Endothelial cell of umbilical vein (primary cell): ENCODE results near the gene MAGEH1. TPM values are rescaled to one million over a fixed set of nuclear protein-coding genes. Genes with fewer than 3 reads are reported as not detected.
A peak's percentile ranks its signal among the peaks of the same experiment; 100 is the strongest.

Experiments used
- BruUV-seq: library from RNA; stranded (reverse); fragments of 400-500 nt; replicated peaks from 2 replicates; lab custom pipeline; 2021; lab: Mats Ljungman, UMichigan
- CTCF ChIA-PET: fragments of 300-600, 350-600 bp; sonication (Branson Sonifier 250); formaldehyde crosslinking; loops from one replicate; lab custom pipeline; 2021; ENCODE audit warnings: antibody characterized with exemption, inconsistent platforms; lab: Charles Lee
- POLR2A ChIA-PET: fragments of 300-600, 350-600 bp; sonication (Branson Sonifier 250); formaldehyde crosslinking; loops from one replicate; lab custom pipeline; 2021; ENCODE audit warnings: antibody characterized with exemption, inconsistent platforms; lab: Charles Lee
- DNase-seq: peaks from one replicate; pipeline ENCODE4 v3.0.0-alpha.2; 2011; ENCODE audit warnings: low read depth, low spot score
- FAIRE-seq: peaks from 2 replicates; lab custom pipeline; 2011; peaks lifted over from hg19 to GRCh38; lab: Jason Lieb, UNC
- H2AFZ ChIP-seq: 2 replicates; pipeline ENCODE4 v1.6.0; 2012; ENCODE audit warnings: low read depth, low read length, control low read depth, inconsistent platforms
- H3K27ac ChIP-seq: 2 replicates; pipeline ENCODE4 v1.5.1; 2011; ENCODE audit warnings: low read depth, mild to moderate bottlenecking, control low read depth, low read length, moderate library complexity; ENCODE audit not compliant: insufficient read depth
- H3K27me3 ChIP-seq, 2 experiments: 2 replicates each; pipeline versions ENCODE4 v1.6.0 to v1.6.1; 2011; ENCODE audit warnings: low read length in 2 of 2, mixed read lengths in 1 of 2; ENCODE audit not compliant: control insufficient read depth in 2 of 2, insufficient read depth in 2 of 2
- H3K36me3 ChIP-seq, 2 experiments: 2 replicates in 1 of 2; 3 replicates in 1 of 2; pipeline ENCODE4 v1.5.1; 2011; ENCODE audit warnings: low read length in 2 of 2, mild to moderate bottlenecking in 1 of 2, moderate library complexity in 1 of 2; ENCODE audit not compliant: control insufficient read depth in 2 of 2, insufficient read depth in 2 of 2; ENCODE audit errors: extremely low read depth in 1 of 2
- H3K4me1 ChIP-seq: 3 replicates; pipeline ENCODE4 v1.5.1; 2011; ENCODE audit warnings: mild to moderate bottlenecking, low read length; ENCODE audit not compliant: control insufficient read depth, insufficient read depth; ENCODE audit errors: extremely low read depth
- H3K4me2 ChIP-seq: 2 replicates; pipeline ENCODE4 v1.6.1; 2011; ENCODE audit warnings: low read length, control low read depth, mixed read lengths; ENCODE audit not compliant: insufficient read depth
- H3K4me3 ChIP-seq, 3 experiments: fragments of 200-600 bp in 1 of 3; sonication (generic), shearing (Covaris generic) in 1 of 3; replicated peaks in 1 of 3; 2 replicates each; pipeline ENCODE4 v1.5.1; 2011 to 2016; ENCODE audit warnings: control low read depth in 3 of 3, low read length in 3 of 3, mild to moderate bottlenecking in 2 of 3, inconsistent platforms in 1 of 3, low read depth in 1 of 3, moderate library complexity in 1 of 3; ENCODE audit not compliant: insufficient read depth in 1 of 3
- H3K79me2 ChIP-seq: 2 replicates; pipeline ENCODE4 v1.6.0; 2012; ENCODE audit warnings: low read length, inconsistent platforms; ENCODE audit not compliant: control insufficient read depth, insufficient read depth
- H3K9ac ChIP-seq: replicated peaks from 2 replicates; pipeline ENCODE3; 2011; ENCODE audit warnings: low read length, control low read depth; ENCODE audit not compliant: insufficient read depth; ENCODE audit errors: extremely low read depth
- H3K9me1 ChIP-seq: replicated peaks from 3 replicates; pipeline ENCODE4 v1.6.0; 2011; ENCODE audit warnings: mild to moderate bottlenecking, low read length; ENCODE audit not compliant: control insufficient read depth, insufficient read depth; ENCODE audit errors: extremely low read depth
- H3K9me3 ChIP-seq: replicated peaks from 2 replicates; pipeline ENCODE4 v1.5.1; 2012; ENCODE audit warnings: low read length, inconsistent platforms; ENCODE audit not compliant: control insufficient read depth, insufficient read depth
- H4K20me1 ChIP-seq: replicated peaks from 2 replicates; pipeline ENCODE3; 2011; ENCODE audit warnings: mild to moderate bottlenecking, low read length; ENCODE audit not compliant: control insufficient read depth, insufficient read depth; ENCODE audit errors: extremely low read depth
- GATA2 ChIP-seq: IDR thresholded peaks from 2 replicates; pipeline ENCODE4 v1.7.0; 2011; ENCODE audit warnings: low read depth, mild to moderate bottlenecking, moderate library complexity, mixed read lengths, low read length; ENCODE audit not compliant: insufficient read length, insufficient read depth
- MYC ChIP-seq: IDR thresholded peaks from one replicate; pipeline ENCODE4 v1.6.1; 2011; ENCODE audit warnings: mild to moderate bottlenecking, low read depth, low read length
- POLR2A ChIP-seq: IDR thresholded peaks from 2 replicates; pipeline ENCODE4 v1.6.1; 2012; ENCODE audit warnings: low read depth, mild to moderate bottlenecking, control low read depth, low read length
- POLR2AphosphoS5 ChIP-seq: IDR thresholded peaks from 2 replicates; pipeline ENCODE4 v1.6.1; 2012; ENCODE audit warnings: low read depth, mild to moderate bottlenecking, control low read depth, low read length, moderate library complexity; ENCODE audit not compliant: insufficient read depth
- dilution Hi-C: fragments of 300-500 bp; cut with MboI; formaldehyde crosslinking; loops from one replicate; pipeline ENCODE4 v1.15.0; 2019; ENCODE audit warnings: low sequenced_read_pairs; ENCODE audit not compliant: extremely low pct_ligation_motif_present
- intact Hi-C: fragments of 100-400 bp; cut with micrococcal nuclease; formaldehyde crosslinking; loops from one replicate; pipeline ENCODE4 v1.10.0; 2022
- polyA plus RNA-seq, 4 experiments: library from polyadenylated mRNA; depleted of rRNA in 3 of 4; stranded (reverse) in 3 of 4; unstranded in 1 of 4; fragments of >200 nt; gene quantifications; 2 replicates each; pipeline versions ENCODE4 v1.2.1 to v1.2.3, GENCODE V29; 2011 to 2012; ENCODE audit warnings: missing spikeins in 1 of 4
- total RNA-seq: library from RNA; stranded (reverse); gene quantifications from 2 replicates; pipeline ENCODE4 v1.2.3, GENCODE V29; 2021

MAGEH1 gene
- total and polyA plus RNA-seq, 2 donors (not counting 3 experiments of a cell fraction or from before 2014, with no cell fraction given), result 15.1 to 32.2 TPM

GRCh38 chrX:55451141-55451540, 786 bp upstream of the MAGEH1 start:
- no TSS peak for BruUV-seq
- no peak for TF ChIP-seq GATA2
- no peak for TF ChIP-seq POLR2AphosphoS5
- Histone ChIP-seq H3K9ac (no peak overlapping the region), H3K36me3 (no peaks in the 10 kb centered on the region), H3K9me3 (no peaks in the 10 kb centered on the region), H2AFZ (no peak overlapping the region), H3K4me3 (peak overlapping the region in 1 of 3 experiments; percentile 61), H3K4me2 (no peak overlapping the region), H3K79me2 (no peaks in the 10 kb centered on the region), H3K4me1 (peaks cover 5% of the 10 kb centered on the region), H3K9me1 (no peaks in the 10 kb centered on the region), H3K27me3 (no peaks in the 10 kb centered on the region), H3K27ac (no peak overlapping the region), H4K20me1 (no peaks in the 10 kb centered on the region)
- ChIA-PET CTCF (interaction anchor here (1.0 to 1.9 kb wide), 3 partner anchors 266 to 797 kb away, joined by 6 to 13 read pairs (median 7); partner anchors contain the start of gene RRAGB), POLR2A (no interaction called here)
- dilution Hi-C loops (no loop called here), intact Hi-C loops (no loop called here)
- no peak for DNase-seq
- FAIRE-seq, result no peak

GRCh38 chrX:55451626-55451989, 319 bp upstream of the MAGEH1 start:
- Histone ChIP-seq H3K36me3 (no peaks in the 10 kb centered on the region), H3K4me1 (peaks cover 5% of the 10 kb centered on the region), H4K20me1 (no peaks in the 10 kb centered on the region), H3K9me3 (no peaks in the 10 kb centered on the region), H2AFZ (peak overlapping the region; percentile 94), H3K27ac (no peak overlapping the region), H3K4me2 (peak overlapping the region; percentile 54), H3K9me1 (no peaks in the 10 kb centered on the region), H3K9ac (peak overlapping the region; percentile 33), H3K27me3 (no peaks in the 10 kb centered on the region), H3K4me3 (peak overlapping the region; percentile 56 to 70 (median 61)), H3K79me2 (no peaks in the 10 kb centered on the region)
- dilution Hi-C loops, result no loop called here
- CTCF ChIA-PET, result interaction anchor here (1.0 to 1.9 kb wide), 4 partner anchors 37 to 797 kb away, joined by 6 to 13 read pairs (median 6); partner anchors contain the start of gene RRAGB
- POLR2A ChIA-PET, result interaction anchor here (1.5 kb wide), 1 partner anchor 266 kb away, joined by 7 read pairs; the partner anchor contains the start of gene RRAGB
- intact Hi-C loops, result no loop called here
- BruUV-seq, result no TSS peak
- FAIRE-seq (no peak), DNase-seq (no peak)
- TF ChIP-seq POLR2A, result no peak
- no peak for TF ChIP-seq MYC
- no peak for TF ChIP-seq GATA2
